GM10248 (cell line): Measurements from ENCODE around the gene SNX14.
"Not testable (repeated sequence)": the region's sequence is repeated elsewhere in the genome, so short reads cannot be mapped to it uniquely, and the experiment has no call there.

ENCODE experiments used
- CTCF ChIA-PET: fragments of 300-600 bp; sonication (Branson Sonifier 250); formaldehyde crosslinking; extraction: SDS; loops from one replicate; lab custom pipeline; 2021; ENCODE audit warnings: antibody characterized with exemption; lab: Yijun Ruan, JAX
- POLR2A ChIA-PET: fragments of 350-650 bp; sonication (Branson Sonifier 250); formaldehyde crosslinking; extraction: SDS; loops from one replicate; lab custom pipeline; 2020; ENCODE audit warnings: antibody characterized with exemption; lab: Yijun Ruan, JAX
- DNase-seq: peaks from one replicate; pipeline ENCODE4 v3.0.0; 2012; ENCODE audit errors: extremely low spot score
- TF ChIP-seq, protein P1 (sequence below): IDR thresholded peaks from 2 replicates; pipeline ENCODE4 v1.5.1; 2012; ENCODE audit warnings: mild to moderate bottlenecking, low read depth; ENCODE audit errors: extremely low read depth, missing control alignments, control extremely low read depth

Gene SNX14

DNA sequence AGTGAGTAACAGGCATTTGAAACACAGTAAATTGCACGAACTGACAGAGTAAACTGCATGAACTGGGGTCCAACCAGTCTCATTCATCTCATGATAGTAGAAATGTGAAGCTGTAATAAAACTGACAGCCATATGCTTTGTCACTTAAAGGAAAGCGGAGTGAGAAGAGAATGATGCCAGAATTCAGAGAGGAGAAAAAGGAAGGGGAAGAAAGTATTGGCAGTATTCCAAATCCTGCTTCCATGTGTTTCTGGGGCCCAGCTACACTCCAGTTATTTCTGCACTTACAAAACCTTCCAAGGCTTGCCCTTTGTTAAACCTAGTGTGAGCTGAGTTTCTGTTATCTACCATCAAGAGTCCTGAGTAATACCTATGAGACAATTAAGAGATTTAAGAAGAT is 17.2 kb downstream of the SNX14 start:
- ChIA-PET POLR2A (no interaction called here), CTCF (interaction anchor here (0.8 to 1.3 kb wide), 2 partner anchors 19 to 40 kb away, joined by 3 read pairs; no protein-coding TSS in a partner anchor)
- DNase-seq: no peak
- TF ChIP-seq, protein P1, sequence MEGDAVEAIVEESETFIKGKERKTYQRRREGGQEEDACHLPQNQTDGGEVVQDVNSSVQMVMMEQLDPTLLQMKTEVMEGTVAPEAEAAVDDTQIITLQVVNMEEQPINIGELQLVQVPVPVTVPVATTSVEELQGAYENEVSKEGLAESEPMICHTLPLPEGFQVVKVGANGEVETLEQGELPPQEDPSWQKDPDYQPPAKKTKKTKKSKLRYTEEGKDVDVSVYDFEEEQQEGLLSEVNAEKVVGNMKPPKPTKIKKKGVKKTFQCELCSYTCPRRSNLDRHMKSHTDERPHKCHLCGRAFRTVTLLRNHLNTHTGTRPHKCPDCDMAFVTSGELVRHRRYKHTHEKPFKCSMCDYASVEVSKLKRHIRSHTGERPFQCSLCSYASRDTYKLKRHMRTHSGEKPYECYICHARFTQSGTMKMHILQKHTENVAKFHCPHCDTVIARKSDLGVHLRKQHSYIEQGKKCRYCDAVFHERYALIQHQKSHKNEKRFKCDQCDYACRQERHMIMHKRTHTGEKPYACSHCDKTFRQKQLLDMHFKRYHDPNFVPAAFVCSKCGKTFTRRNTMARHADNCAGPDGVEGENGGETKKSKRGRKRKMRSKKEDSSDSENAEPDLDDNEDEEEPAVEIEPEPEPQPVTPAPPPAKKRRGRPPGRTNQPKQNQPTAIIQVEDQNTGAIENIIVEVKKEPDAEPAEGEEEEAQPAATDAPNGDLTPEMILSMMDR: no peak

DNA sequence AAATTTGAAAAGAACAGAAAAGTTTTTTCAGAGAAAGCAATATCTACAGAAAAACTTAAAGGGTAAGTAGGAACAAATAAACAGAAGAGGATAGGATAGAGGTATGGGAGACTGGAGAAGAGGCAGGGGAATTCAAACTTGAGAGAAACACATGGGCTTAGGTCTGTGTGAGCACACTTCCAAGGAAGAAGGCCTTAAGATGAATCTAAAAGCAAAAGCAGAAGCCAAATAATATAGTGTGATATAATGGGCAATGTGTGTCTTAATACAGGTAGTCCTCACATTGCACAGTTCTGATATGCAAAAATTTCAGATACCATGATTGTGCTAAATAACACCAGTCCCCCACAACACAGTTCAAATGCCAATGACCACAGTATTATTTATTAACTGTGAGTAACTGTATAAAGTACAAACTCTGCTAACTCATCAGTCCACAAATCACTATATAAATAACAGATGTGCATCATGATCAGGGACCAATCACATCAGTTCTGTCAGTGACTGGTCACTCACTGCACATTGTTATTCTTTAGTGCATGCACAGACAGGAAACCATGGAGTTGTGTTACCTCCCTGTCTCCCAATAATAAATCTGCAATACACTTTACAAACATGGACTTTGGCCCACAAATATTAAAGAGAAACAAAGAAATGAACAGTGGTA is 18.6 kb downstream of the SNX14 start:
- CTCF ChIA-PET: no interaction called here
- POLR2A ChIA-PET: no interaction called here

DNA sequence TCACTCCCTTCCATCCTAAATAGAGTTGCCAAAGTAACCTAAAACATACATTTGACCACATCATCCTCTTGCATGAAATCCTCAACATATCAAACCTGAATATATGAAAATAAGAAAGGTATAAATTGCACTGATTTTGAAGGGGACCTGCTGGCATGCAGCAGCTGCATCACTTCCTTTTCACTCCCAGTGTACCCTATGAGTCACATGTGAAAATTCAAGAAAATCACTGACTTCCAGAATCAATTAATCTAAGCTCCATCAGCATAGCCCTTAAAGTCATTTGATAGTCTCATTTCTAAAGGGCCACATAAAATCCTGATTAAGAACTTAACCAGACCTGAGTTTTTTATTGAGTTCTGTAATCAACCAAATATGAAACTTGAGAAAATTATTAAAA is 24.3 kb downstream of the SNX14 start:
- TF ChIP-seq, protein P1: no peak
- DNase-seq: no peak
- CTCF ChIA-PET: interaction anchor here (1.1 to 1.4 kb wide), 2 partner anchors 16 to 20 kb away, joined by 3 read pairs; no protein-coding TSS in a partner anchor
- POLR2A ChIA-PET: interaction anchor here (2.4 kb wide), 1 partner anchor 109 kb away, joined by 10 read pairs; no protein-coding TSS in a partner anchor

More for the DNA sequence above, 18.6 kb downstream of the SNX14 start:
- DNase-seq: no peak
- TF ChIP-seq, protein P1: no peak

DNA sequence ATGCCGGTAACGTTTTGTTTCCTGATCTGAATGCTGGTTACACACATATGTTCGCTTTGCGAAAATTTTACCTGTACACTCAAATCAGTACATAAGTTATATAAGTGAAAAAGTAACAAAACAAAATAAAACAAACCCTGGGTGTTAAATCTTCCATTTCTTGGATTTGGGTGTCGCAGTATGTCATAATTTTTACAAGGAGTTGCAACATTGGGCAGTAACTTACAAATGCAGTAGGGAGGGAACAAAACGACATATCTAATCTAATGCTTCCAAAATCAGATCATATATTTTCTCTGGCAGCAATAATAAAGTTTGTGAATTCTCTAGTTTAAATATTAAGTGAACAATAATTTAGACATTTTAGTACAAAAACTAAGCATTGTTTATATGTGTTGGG is 25.2 kb downstream of the SNX14 start:
- POLR2A ChIA-PET: no interaction called here

DNA sequence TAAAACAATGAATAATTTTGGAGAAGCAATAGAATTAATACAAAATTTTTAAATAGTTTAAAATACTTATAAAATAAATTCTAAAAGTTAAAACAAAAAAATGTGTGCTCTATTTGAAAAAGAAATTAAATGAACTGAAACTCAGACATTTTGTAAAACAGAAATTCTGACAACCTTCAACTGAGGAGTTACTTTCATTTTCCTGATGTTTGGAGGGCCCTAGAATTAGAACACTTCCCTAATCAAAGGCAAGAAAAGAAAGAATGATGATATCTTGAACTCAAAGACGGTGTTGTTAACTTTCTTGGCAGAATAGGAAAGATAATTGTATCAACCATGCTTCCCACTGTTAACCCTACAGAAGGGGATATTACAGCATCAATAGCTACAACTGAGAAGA is 27.9 kb downstream of the SNX14 start:
- ChIA-PET CTCF (interaction anchor here (1.2 kb wide), 1 partner anchor 15 kb away, joined by 3 read pairs; no protein-coding TSS in a partner anchor), POLR2A (no interaction called here)
- TF ChIP-seq, protein P1: no peak
- DNase-seq: no peak

More for the DNA sequence above, 25.2 kb downstream of the SNX14 start:
- CTCF ChIA-PET: no interaction called here
- DNase-seq: no peak
- TF ChIP-seq, protein P1: no peak

DNA sequence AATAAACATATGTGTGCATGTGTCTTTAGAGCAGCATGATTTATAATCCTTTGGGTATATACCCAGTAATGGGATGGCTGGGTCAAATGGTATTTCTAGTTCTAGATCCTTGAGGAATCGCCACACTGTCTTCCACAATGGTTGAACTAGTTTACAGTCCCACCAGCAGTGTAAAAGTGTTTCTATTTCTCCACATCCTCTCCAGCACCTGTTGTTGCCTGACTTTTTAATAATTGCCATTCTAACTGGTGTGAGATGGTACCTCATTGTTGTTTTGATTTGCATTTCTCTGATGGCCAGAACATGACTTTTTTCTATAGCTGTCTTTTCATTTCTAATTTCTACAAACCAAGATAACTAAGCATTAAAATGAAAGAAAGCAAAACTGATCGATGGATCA is 29.4 kb downstream of the SNX14 start:
- DNase-seq, CTCF ChIA-PET, POLR2A ChIA-PET: not testable (repeated sequence)

DNA sequence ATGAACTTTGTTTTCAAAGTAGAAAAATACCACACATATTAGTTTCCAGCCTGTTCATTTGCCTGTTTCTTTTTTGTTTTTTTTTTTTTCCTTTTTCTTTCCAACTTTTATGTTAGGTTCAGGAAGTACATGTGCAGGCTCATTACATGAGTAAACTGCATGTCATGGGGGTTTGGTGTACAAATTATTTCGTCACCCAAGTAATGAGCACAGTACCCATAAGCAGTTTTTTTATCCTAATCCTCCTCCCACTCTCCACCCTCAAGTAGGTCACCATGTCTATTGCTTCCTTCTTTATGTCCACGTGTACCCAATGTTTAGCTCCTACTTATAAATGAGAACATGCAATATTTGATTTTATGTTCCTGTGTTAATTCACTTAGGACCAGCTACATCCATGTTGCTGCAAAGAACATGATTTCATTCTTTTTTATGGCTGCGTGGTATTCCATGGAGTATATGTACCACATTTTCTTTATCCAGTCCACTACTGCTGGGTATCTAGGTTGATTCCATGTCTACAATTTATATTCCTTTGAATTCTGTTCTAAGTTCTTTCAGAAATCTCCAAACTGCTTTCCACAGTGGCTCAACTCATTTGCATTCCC is 31.8 kb downstream of the SNX14 start:
- ChIA-PET POLR2A (no interaction called here), CTCF (interaction anchor here (0.8 to 1.6 kb wide), 4 partner anchors 10 to 79 kb away, joined by 3 to 6 read pairs (median 4); no protein-coding TSS in a partner anchor)
- DNase-seq: no peak
- TF ChIP-seq, protein P1: no peak
